CD14-positive monocyte (primary cell): ENCODE results near the gene UBE2E2. TPM values are rescaled to one million over a fixed set of nuclear protein-coding genes. Genes with fewer than 3 reads are reported as not detected.
A peak's percentile ranks its signal among the peaks of the same experiment; 100 is the strongest.

ENCODE experiments used
- DNase-seq, 3 donors: peaks; one replicate each; pipeline ENCODE4 v3.0.0-alpha.2; 2011 to 2022
- H2AFZ ChIP-seq: 2 replicates; pipeline ENCODE4 v1.6.0; 2012; ENCODE audit warnings: mild to moderate bottlenecking, low read depth, low read length, inconsistent platforms; ENCODE audit not compliant: insufficient read depth, poor library complexity, severe bottlenecking
- H3K27ac ChIP-seq, 2 donors: 1 replicate in 1 of 2; 2 replicates in 1 of 2; pipeline ENCODE4 v1.5.1; 2012 to 2013; ENCODE audit warnings: low read length in 2 of 2, control low read depth in 1 of 2, inconsistent platforms in 1 of 2, low read depth in 1 of 2, mild to moderate bottlenecking in 1 of 2
- H3K27me3 ChIP-seq, 2 donors: one replicate each; pipeline versions ENCODE4 v1.6.0 to v1.6.1; 2011 to 2013; ENCODE audit warnings: low read length in 2 of 2; ENCODE audit not compliant: control insufficient read depth in 2 of 2, insufficient read depth in 2 of 2
- H3K36me3 ChIP-seq, 2 donors: replicated peaks in 1 of 2; 1 replicate in 1 of 2; 2 replicates in 1 of 2; pipeline versions ENCODE4 v1.5.1 to v1.6.1; 2012 to 2013; ENCODE audit warnings: low read length in 2 of 2, control low read depth in 1 of 2, inconsistent platforms in 1 of 2, mild to moderate bottlenecking in 1 of 2; ENCODE audit not compliant: insufficient read depth in 2 of 2, control insufficient read depth in 1 of 2
- H3K4me1 ChIP-seq, 2 donors: 1 replicate in 1 of 2; 2 replicates in 1 of 2; pipeline versions ENCODE4 v1.5.1 to v1.6.1; 2012 to 2013; ENCODE audit warnings: low read length in 2 of 2, control low read depth in 1 of 2, inconsistent platforms in 1 of 2, mild to moderate bottlenecking in 1 of 2, moderate library complexity in 1 of 2; ENCODE audit not compliant: insufficient read depth in 2 of 2, control insufficient read depth in 1 of 2
- H3K4me2 ChIP-seq: replicated peaks from 2 replicates; pipeline ENCODE3; 2012; ENCODE audit warnings: low read length, moderate library complexity, mild to moderate bottlenecking; ENCODE audit not compliant: poor library complexity, severe bottlenecking; ENCODE audit errors: extremely low read depth
- H3K4me3 ChIP-seq, 3 experiments: fragments of 200-600 bp in 1 of 3; sonication (generic) in 1 of 3; replicated peaks in 1 of 3; 1 replicate in 2 of 3; 2 replicates in 1 of 3; pipeline ENCODE4 v1.5.1; 2011 to 2013; ENCODE audit warnings: low read length in 3 of 3, mild to moderate bottlenecking in 3 of 3, control low read depth in 2 of 3, low read depth in 2 of 3, inconsistent platforms in 1 of 3, moderate library complexity in 1 of 3
- H3K79me2 ChIP-seq: 2 replicates; pipeline ENCODE4 v1.6.0; 2012; ENCODE audit warnings: mild to moderate bottlenecking, control low read depth, inconsistent platforms, low read length, moderate library complexity; ENCODE audit not compliant: insufficient read depth
- H3K9ac ChIP-seq: 2 replicates; pipeline ENCODE4 v1.6.0; 2017; ENCODE audit warnings: low read length, mild to moderate bottlenecking; ENCODE audit not compliant: insufficient read depth, poor library complexity, severe bottlenecking
- H3K9me3 ChIP-seq, 2 donors: replicated peaks in 1 of 2; 1 replicate in 1 of 2; 2 replicates in 1 of 2; pipeline versions ENCODE4 v1.5.1 to v1.6.1; 2012 to 2013; ENCODE audit warnings: low read length in 2 of 2, control low read depth in 1 of 2; ENCODE audit not compliant: control insufficient read depth in 1 of 2, insufficient read depth in 1 of 2
- H4K20me1 ChIP-seq: 2 replicates; pipeline ENCODE4 v1.6.0; 2012; ENCODE audit warnings: mild to moderate bottlenecking, low read length, control low read depth, moderate library complexity; ENCODE audit not compliant: insufficient read depth
- H3K27ac Mint-ChIP-seq, 7 donors: one replicate each; pipeline ENCODE4 v1.8.0; 2020; ENCODE audit warnings: mild to moderate bottlenecking in 7 of 7, mixed read lengths in 7 of 7, moderate library complexity in 6 of 7, inconsistent platforms in 2 of 7
- H3K27me3 Mint-ChIP-seq, 3 donors: one replicate each; pipeline ENCODE4 v1.8.0; 2021 to 2022; ENCODE audit warnings: low read depth in 3 of 3, mild to moderate bottlenecking in 3 of 3, mixed read lengths in 3 of 3, moderate library complexity in 3 of 3, inconsistent platforms in 1 of 3
- H3K36me3 Mint-ChIP-seq, 2 donors: one replicate each; pipeline ENCODE4 v1.8.0; 2020; ENCODE audit warnings: mixed read lengths in 2 of 2, inconsistent platforms in 1 of 2, mild to moderate bottlenecking in 1 of 2
- H3K4me1 Mint-ChIP-seq: one replicate; pipeline ENCODE4 v1.8.0; 2020; ENCODE audit warnings: mild to moderate bottlenecking, mixed read lengths
- H3K4me3 Mint-ChIP-seq, 2 donors: one replicate each; pipeline ENCODE4 v1.8.0; 2020; ENCODE audit warnings: mild to moderate bottlenecking in 2 of 2, mixed read lengths in 2 of 2, moderate library complexity in 1 of 2
- H3K9me3 Mint-ChIP-seq, 7 donors: one replicate each; pipeline ENCODE4 v1.8.0; 2020 to 2022; ENCODE audit warnings: mixed read lengths in 7 of 7, mild to moderate bottlenecking in 6 of 7, moderate library complexity in 6 of 7, inconsistent platforms in 2 of 7
- CTCF ChIP-seq: fragments of 200-600 bp; IDR thresholded peaks from one replicate; pipeline ENCODE4 v1.8.0; 2022; ENCODE audit warnings: antibody characterized with exemption, mild to moderate bottlenecking
- WGBS: methylation state at CpG from one replicate; pipeline ENCODE4 v1.1.5; 2013; ENCODE audit warnings: missing lambda C conversion rate; ENCODE audit not compliant: insufficient coverage; 5-methylcytosine and 5-hydroxymethylcytosine counted together
- intact Hi-C, 2 donors: fragments of 100-400 bp; cut with micrococcal nuclease; formaldehyde crosslinking; loops; one replicate each; pipeline versions ENCODE4 v1.15.0 to v1.15.1; 2023
- polyA plus RNA-seq, 3 donors: library from polyadenylated mRNA; depleted of rRNA in 1 of 3; unstranded in 2 of 3; stranded (reverse) in 1 of 3; fragments of 300-500 nt in 2 of 3; fragments of >200 nt in 1 of 3; fragmentation: Illumina TruSeq in 2 of 3; gene quantifications; 1 replicate in 2 of 3; 2 replicates in 1 of 3; pipeline ENCODE4 v1.2.3, GENCODE V29; 2012 to 2021

The UBE2E2 gene
- polyA plus RNA-seq, 3 donors: 25.8 to 78.0 (median 66.3) TPM

- Mint-ChIP-seq H3K4me1 (peaks cover 9% of the 10 kb centered on the region), H3K27me3 (no peaks in the 10 kb centered on the region), H3K4me3 (no peak overlapping the region), H3K27ac (no peak overlapping the region), H3K9me3 (no peaks in the 10 kb centered on the region), H3K36me3 (no peaks in the 10 kb centered on the region)
- DNase-seq: no peak
- peaks cover 44% of the 10 kb centered on the region for H4K20me1 ChIP-seq
- no peaks in the 10 kb centered on the region for H3K27me3 ChIP-seq
- peaks cover 0 to 4% of the 10 kb centered on the region in 2 donors for H3K4me1 ChIP-seq
- no peak overlapping the region for H3K9ac ChIP-seq
- no peak overlapping the region for H2AFZ ChIP-seq
- H3K9me3 ChIP-seq: no peaks in the 10 kb centered on the region
- peaks cover 9% of the 10 kb centered on the region for H3K79me2 ChIP-seq
- no peak overlapping the region for H3K27ac ChIP-seq
- H3K36me3 ChIP-seq: no peaks in the 10 kb centered on the region
- no peak overlapping the region for H3K4me2 ChIP-seq
- no peak overlapping the region for H3K4me3 ChIP-seq
- TF ChIP-seq CTCF: no peak
- intact Hi-C loops: no loop called here
- no CpG with 5 or more reads among the region's 3 CpGs for WGBS
Measured at GRCh38 chr3:23387286-23387918, 184.3 kb downstream of the UBE2E2 start.

DNA sequence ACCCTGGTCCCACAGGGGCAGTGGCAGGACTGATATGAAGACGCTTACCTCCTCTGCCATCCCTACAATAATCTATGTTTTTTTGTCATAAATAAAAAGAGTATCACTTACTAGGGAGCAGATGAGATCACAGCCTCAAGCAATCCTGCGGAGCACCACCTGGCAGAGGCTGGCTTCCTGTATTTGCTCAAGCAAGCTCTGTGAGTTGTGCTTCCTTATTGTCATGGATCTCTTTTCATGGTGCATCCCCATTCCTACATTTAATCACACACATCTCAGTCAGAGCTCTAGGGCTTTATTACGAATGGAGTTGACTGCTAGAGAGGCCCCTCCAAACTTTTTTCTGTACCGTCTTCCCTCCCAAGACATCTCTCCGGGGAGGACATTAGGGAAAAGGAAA lies 186.0 kb downstream of the UBE2E2 start:
- Histone ChIP-seq H3K9me3 (no peaks in the 10 kb centered on the region), H2AFZ (no peak overlapping the region), H3K4me1 (peaks cover 0 to 4% of the 10 kb centered on the region in 2 donors), H3K27me3 (no peaks in the 10 kb centered on the region), H3K4me3 (no peak overlapping the region), H3K9ac (no peak overlapping the region), H3K79me2 (peaks cover 6% of the 10 kb centered on the region), H4K20me1 (peaks cover 48% of the 10 kb centered on the region), H3K4me2 (no peak overlapping the region), H3K27ac (no peak overlapping the region), H3K36me3 (no peaks in the 10 kb centered on the region)
- no peaks in the 10 kb centered on the region for H3K36me3 Mint-ChIP-seq
- no peak overlapping the region for H3K4me3 Mint-ChIP-seq
- H3K27ac Mint-ChIP-seq: peak overlapping the region in 1 of 7 donors; percentile 57
- DNase-seq: peak in 1 of 3 donors; percentile 4
- intact Hi-C loops: no loop called here
- no peaks in the 10 kb centered on the region for H3K9me3 Mint-ChIP-seq
- H3K27me3 Mint-ChIP-seq: no peaks in the 10 kb centered on the region
- no peak for TF ChIP-seq CTCF
- WGBS: 50% methylated on average over 1 of the region's 5 CpGs
- H3K4me1 Mint-ChIP-seq: peaks cover 9% of the 10 kb centered on the region
